ENCODE results near the gene DNAJB5.

Gene DNAJB5

DNA sequence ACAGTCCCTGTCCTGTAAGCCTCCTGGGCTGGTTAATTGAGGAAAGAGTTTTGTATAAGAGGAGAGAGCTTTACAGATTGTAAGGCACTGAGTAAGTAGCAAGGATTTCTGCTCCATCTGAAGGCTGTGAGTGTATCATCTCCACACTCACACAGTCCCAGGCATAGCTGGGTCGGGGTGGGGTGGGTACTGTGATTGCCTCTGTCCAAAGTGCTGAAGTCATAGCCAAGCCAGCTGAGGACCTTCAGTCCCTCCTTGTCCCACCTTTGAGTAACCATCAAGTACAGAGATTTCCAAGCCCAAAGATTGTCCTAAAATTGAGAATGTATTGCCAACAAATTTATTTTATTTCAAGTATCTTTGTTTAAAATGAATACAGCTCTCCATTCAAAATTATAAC lies 5.5 kb upstream of the DNAJB5 start:
- no peak for TF ChIP-seq FOXM1 (IDR thresholded peaks at IDR 0.05; ENCODE audit: borderline replicate concordance, low read depth)
- no peak for TF ChIP-seq EGR1 (IDR thresholded peaks at IDR 0.05)
- no peak for TF ChIP-seq TEAD4 (IDR thresholded peaks at IDR 0.05)
- TF ChIP-seq, protein P1, sequence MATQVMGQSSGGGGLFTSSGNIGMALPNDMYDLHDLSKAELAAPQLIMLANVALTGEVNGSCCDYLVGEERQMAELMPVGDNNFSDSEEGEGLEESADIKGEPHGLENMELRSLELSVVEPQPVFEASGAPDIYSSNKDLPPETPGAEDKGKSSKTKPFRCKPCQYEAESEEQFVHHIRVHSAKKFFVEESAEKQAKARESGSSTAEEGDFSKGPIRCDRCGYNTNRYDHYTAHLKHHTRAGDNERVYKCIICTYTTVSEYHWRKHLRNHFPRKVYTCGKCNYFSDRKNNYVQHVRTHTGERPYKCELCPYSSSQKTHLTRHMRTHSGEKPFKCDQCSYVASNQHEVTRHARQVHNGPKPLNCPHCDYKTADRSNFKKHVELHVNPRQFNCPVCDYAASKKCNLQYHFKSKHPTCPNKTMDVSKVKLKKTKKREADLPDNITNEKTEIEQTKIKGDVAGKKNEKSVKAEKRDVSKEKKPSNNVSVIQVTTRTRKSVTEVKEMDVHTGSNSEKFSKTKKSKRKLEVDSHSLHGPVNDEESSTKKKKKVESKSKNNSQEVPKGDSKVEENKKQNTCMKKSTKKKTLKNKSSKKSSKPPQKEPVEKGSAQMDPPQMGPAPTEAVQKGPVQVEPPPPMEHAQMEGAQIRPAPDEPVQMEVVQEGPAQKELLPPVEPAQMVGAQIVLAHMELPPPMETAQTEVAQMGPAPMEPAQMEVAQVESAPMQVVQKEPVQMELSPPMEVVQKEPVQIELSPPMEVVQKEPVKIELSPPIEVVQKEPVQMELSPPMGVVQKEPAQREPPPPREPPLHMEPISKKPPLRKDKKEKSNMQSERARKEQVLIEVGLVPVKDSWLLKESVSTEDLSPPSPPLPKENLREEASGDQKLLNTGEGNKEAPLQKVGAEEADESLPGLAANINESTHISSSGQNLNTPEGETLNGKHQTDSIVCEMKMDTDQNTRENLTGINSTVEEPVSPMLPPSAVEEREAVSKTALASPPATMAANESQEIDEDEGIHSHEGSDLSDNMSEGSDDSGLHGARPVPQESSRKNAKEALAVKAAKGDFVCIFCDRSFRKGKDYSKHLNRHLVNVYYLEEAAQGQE (IDR thresholded peaks at IDR 0.05; ENCODE audit: low read depth), result peak; percentile 91
- TF ChIP-seq ZBTB7A (IDR thresholded peaks at IDR 0.05; ENCODE audit: low read depth), result no peak
- TF ChIP-seq, protein P2, sequence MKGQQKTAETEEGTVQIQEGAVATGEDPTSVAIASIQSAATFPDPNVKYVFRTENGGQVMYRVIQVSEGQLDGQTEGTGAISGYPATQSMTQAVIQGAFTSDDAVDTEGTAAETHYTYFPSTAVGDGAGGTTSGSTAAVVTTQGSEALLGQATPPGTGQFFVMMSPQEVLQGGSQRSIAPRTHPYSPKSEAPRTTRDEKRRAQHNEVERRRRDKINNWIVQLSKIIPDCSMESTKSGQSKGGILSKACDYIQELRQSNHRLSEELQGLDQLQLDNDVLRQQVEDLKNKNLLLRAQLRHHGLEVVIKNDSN (IDR thresholded peaks at IDR 0.05), result no peak

DNA sequence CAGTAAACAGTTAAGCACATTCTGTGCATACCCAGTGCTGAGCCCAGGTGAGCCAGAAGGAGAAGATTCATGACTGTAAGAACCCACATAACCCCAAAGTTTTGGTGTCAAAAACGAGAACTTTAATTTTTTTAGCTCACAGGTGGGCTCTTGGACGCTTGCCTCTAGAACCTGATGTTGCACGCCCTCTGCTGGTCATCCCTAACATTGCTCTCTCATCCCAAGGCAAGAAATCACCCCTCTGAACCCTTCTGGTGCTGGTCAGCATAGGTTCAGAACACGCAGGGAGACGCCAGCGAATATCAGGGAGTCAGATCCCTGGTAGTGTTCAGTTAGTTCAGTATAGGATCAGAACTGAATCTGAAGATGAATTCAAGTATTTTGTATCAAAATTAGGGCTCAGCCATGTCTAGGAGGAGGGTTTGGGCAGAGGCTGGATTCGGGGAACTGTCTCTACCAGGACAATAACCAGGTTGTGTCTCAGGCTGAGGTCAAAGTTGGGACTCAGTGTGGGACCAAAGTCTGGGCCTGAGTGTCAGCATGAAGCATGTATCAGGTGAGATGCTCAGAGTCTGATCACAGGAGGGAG lies 4.1 kb upstream of the DNAJB5 start:
- TF ChIP-seq ZBTB7A (IDR thresholded peaks at IDR 0.05; ENCODE audit: low read depth), result no peak
- TF ChIP-seq RAD21 (IDR thresholded peaks at IDR 0.05; ENCODE audit: low read depth), result peak; percentile 69

DNA sequence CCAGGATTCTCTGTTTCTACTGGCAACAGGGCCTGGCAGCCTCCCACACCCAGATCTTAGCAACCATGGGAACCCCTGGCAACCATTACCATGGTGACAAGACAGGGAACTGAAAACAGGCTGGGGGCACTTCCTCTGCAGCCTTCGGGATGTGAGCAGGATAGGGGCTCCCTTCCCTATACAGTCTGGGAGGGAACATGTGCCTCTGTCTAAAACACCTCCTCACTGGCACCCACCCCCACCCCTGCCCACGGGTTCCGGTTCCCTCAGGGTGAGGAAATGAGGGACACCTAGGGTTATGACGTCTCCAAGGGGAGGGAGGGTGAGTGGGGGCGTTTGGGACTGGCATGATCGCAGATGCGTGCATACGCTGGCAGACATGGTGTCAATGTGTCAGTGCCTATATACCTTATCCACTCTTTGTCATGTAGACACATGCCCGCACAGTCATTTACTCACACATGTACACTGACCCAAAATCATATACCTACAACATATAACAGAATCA lies 3.0 kb upstream of the DNAJB5 start:
- TF ChIP-seq YY1 (IDR thresholded peaks at IDR 0.05; ENCODE audit: low read depth), result no peak
- no peak for TF ChIP-seq NFIC (IDR thresholded peaks at IDR 0.05)
- TF ChIP-seq CREB1 (IDR thresholded peaks at IDR 0.05; ENCODE audit: low read depth), result no peak
- no peak for TF ChIP-seq EGR1 (IDR thresholded peaks at IDR 0.05)
- TF ChIP-seq, protein P3, sequence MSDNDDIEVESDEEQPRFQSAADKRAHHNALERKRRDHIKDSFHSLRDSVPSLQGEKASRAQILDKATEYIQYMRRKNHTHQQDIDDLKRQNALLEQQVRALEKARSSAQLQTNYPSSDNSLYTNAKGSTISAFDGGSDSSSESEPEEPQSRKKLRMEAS (IDR thresholded peaks at IDR 0.05), result no peak
- TF ChIP-seq TAF1 (IDR thresholded peaks at IDR 0.05; ENCODE audit: low read depth), result no peak
- no peak for TF ChIP-seq FOXM1 (IDR thresholded peaks at IDR 0.05; ENCODE audit: borderline replicate concordance, low read depth)
- TF ChIP-seq TCF12 (IDR thresholded peaks at IDR 0.05; ENCODE audit: low read depth), result no peak

DNA sequence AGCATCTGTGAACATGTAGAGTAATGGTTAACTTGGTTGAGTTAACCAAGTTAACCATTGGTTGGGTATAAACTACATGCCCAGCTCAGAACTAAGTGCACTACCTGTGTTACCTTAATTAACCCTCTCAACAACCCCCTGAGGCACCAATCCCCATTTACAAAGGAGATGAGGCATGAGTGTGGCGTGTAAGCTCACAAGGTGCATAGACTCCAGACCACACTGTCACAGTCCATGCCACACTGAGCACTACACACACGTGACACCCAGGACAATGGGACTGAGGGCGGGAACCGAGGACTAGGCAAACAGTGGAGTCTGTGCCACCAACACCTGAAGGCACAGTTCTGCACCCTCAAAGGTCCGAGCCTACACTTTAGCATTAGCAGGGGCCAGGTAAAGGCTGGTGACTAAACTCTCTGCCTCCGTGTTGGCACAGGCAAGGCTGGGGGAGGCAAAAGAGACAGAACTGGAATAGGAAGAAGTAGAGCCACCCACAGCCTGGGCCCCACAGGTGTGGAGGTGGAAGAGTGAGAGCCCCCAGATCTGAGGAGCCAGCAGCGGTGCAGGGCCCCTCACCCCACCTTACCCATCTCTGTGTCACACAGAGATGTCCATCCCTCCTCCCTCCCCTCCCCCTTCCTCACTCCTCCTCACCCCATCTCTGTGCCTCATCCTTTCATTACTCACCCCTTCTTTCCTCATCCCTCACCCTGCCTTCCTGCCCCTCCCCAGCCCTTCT lies 2.2 kb upstream of the DNAJB5 start:
- TF ChIP-seq, protein P2 (IDR thresholded peaks at IDR 0.05), result peak; percentile 55; the same call in 1 of the 2 replicates
- TF ChIP-seq FOXM1 (IDR thresholded peaks at IDR 0.05; ENCODE audit: borderline replicate concordance, low read depth), result no peak

DNA sequence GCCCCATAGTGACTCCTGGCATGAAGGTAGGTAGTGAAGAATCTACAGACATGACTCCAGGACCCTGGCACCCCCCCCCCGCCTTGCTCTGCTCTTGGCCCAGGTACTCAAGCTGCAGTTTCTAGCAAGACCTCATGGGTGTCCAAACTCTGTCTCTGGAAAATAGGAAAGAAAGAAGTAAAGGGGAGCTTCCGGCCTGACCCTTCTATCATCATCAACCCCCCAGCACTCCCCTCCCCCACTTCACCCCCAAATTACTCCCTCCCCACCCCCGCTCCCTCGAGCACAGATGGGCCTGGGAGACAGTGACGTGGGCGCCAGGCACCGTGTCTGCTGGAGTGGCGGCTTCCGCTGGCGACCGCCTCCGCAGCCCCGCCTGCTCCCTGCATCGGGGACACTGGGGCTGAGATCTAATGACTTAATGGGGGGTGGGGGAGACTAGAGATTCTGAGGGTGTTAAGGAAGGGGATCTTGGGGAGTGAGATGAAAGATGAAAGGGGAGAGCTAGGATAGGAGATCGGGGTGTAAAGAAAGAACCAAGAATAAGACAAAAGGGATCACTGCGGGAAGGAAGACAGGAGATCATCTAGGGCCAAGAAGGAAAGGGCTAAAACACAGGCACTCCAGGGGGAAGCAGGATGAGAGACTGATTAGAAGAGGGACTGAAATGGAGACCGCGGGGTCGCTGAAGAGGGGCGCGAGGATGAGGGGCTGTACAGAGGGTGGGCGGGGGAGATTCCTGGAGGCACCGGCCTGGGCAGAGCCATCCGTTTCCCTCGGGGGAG lies 1.1 kb upstream of the DNAJB5 start:
- TF ChIP-seq TEAD4 (IDR thresholded peaks at IDR 0.05), result no peak
- TF ChIP-seq, protein P2 (IDR thresholded peaks at IDR 0.05), result no peak

DNA sequence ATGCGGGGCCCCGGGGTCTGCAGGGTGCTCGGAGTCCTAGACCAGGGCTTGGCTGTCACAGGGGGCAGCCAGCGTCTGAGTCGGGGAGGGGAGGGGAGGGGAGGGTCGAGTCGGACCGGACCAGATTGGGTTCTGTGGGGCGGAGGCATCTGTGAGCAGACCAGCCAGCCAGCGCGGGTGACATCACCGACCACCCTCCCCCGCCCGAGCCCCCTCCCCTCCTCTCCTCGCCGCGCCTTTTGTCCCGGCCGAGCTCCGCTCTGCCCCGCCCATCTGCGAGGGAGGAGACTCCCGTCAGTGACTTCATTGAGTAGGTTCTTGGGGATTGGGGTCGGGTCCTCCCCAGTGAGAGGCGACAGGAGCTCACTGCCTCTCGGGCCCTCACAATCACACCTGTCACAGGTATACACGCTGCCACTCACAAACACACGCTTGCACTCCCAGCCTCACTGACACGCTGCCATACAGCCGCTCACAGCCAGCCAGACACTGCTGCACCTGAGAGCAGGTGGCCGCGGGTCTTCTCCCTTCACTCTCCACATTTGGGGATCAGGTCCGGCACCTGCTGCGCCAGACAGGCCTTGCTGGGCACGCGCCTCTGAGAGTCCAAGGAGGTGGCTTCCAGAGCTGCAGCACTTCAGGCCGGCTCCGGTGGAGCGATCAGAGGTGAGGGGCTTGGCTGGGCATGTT lies 546 bp downstream of the DNAJB5 start:
- TF ChIP-seq TEAD4 (IDR thresholded peaks at IDR 0.05) (no peak), FOXM1 (IDR thresholded peaks at IDR 0.05; ENCODE audit: borderline replicate concordance, low read depth) (no peak), CEBPB (IDR thresholded peaks at IDR 0.05) (no peak), ZBTB7A (IDR thresholded peaks at IDR 0.05; ENCODE audit: low read depth) (peak; percentile 53), NFIC (IDR thresholded peaks at IDR 0.05) (no peak), CREB1 (IDR thresholded peaks at IDR 0.05; ENCODE audit: low read depth) (no peak), TCF12 (IDR thresholded peaks at IDR 0.05; ENCODE audit: low read depth) (no peak), YY1 (IDR thresholded peaks at IDR 0.05; ENCODE audit: low read depth) (no peak), TAF1 (IDR thresholded peaks at IDR 0.05; ENCODE audit: low read depth) (no peak), EP300 (IDR thresholded peaks at IDR 0.05; ENCODE audit: borderline replicate concordance) (no peak), EGR1 (IDR thresholded peaks at IDR 0.05) (no peak)
- TF ChIP-seq, protein P2 (IDR thresholded peaks at IDR 0.05), result no peak
- TF ChIP-seq, protein P3 (IDR thresholded peaks at IDR 0.05), result peak; percentile 3; the same call in 1 of the 2 replicates
